HCT116 (cell line): ENCODE data around the gene ZNF534. TPM values are rescaled to one million over a fixed set of nuclear protein-coding genes. Genes with fewer than 3 reads are reported as not detected.

ENCODE experiments used
- ATAC-seq: fragments of 200-7000 bp; cut with Tn5 transposase; 2 replicates; pipeline ENCODE4 v1.9.1; 2020; ENCODE audit warnings: mild to moderate bottlenecking, moderate library complexity
- BruUV-seq: library from RNA; stranded (reverse); fragments of 400-500 nt; replicated peaks from 2 replicates; lab custom pipeline; 2021; lab: Mats Ljungman, UMichigan
- CTCF ChIA-PET: fragments of 300-600 bp; sonication (Branson Sonifier 250); formaldehyde crosslinking; loops from one replicate; lab custom pipeline; 2021; ENCODE audit warnings: antibody characterized with exemption; lab: Charles Lee
- POLR2A ChIA-PET: fragments of 300-600, 350-600 bp; sonication (Branson Sonifier 250); formaldehyde crosslinking; loops from one replicate; lab custom pipeline; 2021; ENCODE audit warnings: antibody characterized with exemption; lab: Charles Lee
- RAD21 ChIA-PET, 2 experiments: fragments of 300-600 bp; sonication (Branson Sonifier 250); formaldehyde crosslinking; loops; one replicate each; lab custom pipeline; 2023; ENCODE audit warnings: low total read pairs in 2 of 2; ENCODE audit not compliant: uncharacterized antibody in 2 of 2, unreplicated experiment in 2 of 2, low non-redundant PET in 1 of 2; lab: Charles Lee
- DNase-seq: peaks from one replicate; pipeline ENCODE4 v3.0.0-alpha.2; 2010; ENCODE audit warnings: low read depth, low spot score
- H2AFZ ChIP-seq: fragments of 200-600 bp; shearing (Covaris generic), sonication (generic); 2 replicates; pipeline ENCODE4 v1.6.1; 2017; ENCODE audit warnings: low read depth, mixed run types, mixed read lengths, antibody characterized with exemption, low read length; ENCODE audit not compliant: poor library complexity, severe bottlenecking
- H3K27ac ChIP-seq: 2 replicates; pipeline ENCODE4 v1.5.1; 2012; ENCODE audit warnings: low read depth, low read length
- H3K27me3 ChIP-seq: fragments of 200-600 bp; sonication (generic); 2 replicates; pipeline ENCODE4 v1.6.1; 2016; ENCODE audit warnings: mixed run types, low read length, mixed read lengths; ENCODE audit not compliant: insufficient read depth
- H3K36me3 ChIP-seq, 2 experiments: fragments of 200-500 bp in 1 of 2; fragments of 200-600 bp in 1 of 2; sonication (Bioruptor generic) in 1 of 2; sonication (generic) in 1 of 2; 2 replicates each; pipeline versions ENCODE4 v1.5.1 to v1.6.1; 2014 to 2016; ENCODE audit warnings: low read length in 2 of 2, inconsistent platforms in 1 of 2, mixed read lengths in 1 of 2, mixed run types in 1 of 2; ENCODE audit not compliant: insufficient read depth in 2 of 2, control insufficient read depth in 1 of 2
- H3K4me1 ChIP-seq, 2 experiments: fragments of 200-600 bp in 1 of 2; sonication (generic) in 1 of 2; 2 replicates each; pipeline versions ENCODE4 v1.5.1 to v1.6.1; 2012 to 2017; ENCODE audit warnings: low read length in 2 of 2, inconsistent platforms in 1 of 2, mild to moderate bottlenecking in 1 of 2, mixed read lengths in 1 of 2, mixed run types in 1 of 2, moderate library complexity in 1 of 2; ENCODE audit not compliant: insufficient read depth in 2 of 2, control insufficient read depth in 1 of 2
- H3K4me2 ChIP-seq: fragments of 200-600 bp; sonication (generic); 2 replicates; pipeline ENCODE4 v1.6.1; 2017; ENCODE audit warnings: mixed run types, low read length, mixed read lengths
- H3K4me3 ChIP-seq, 2 experiments: fragments of 200-600 bp in 1 of 2; sonication (generic) in 1 of 2; replicated peaks in 1 of 2; 2 replicates each; pipeline ENCODE4 v1.5.1; 2011 to 2016; ENCODE audit warnings: low read length in 2 of 2, control low read depth in 1 of 2, low read depth in 1 of 2, mild to moderate bottlenecking in 1 of 2, mixed read lengths in 1 of 2, mixed run types in 1 of 2
- H3K79me2 ChIP-seq: fragments of 200-600 bp; sonication (generic); 2 replicates; pipeline ENCODE4 v1.6.1; 2017; ENCODE audit warnings: mild to moderate bottlenecking, mixed run types, low read length, moderate library complexity, mixed read lengths; ENCODE audit not compliant: insufficient read depth
- H3K9ac ChIP-seq: fragments of 200-600 bp; sonication (generic); 2 replicates; pipeline ENCODE4 v1.6.1; 2016; ENCODE audit warnings: low read length, mixed read lengths
- H3K9me2 ChIP-seq: fragments of 200-600 bp; sonication (generic), shearing (Covaris generic); 2 replicates; pipeline ENCODE4 v1.6.1; 2017; ENCODE audit warnings: mixed run types, mild to moderate bottlenecking, moderate library complexity; ENCODE audit not compliant: insufficient read depth
- H3K9me3 ChIP-seq, 2 experiments: fragments of 200-500 bp in 1 of 2; fragments of 200-600 bp in 1 of 2; sonication (Bioruptor generic) in 1 of 2; sonication (generic) in 1 of 2; 2 replicates each; pipeline ENCODE4 v1.6.1; 2014 to 2017; ENCODE audit warnings: low read length in 2 of 2, mixed read lengths in 2 of 2, inconsistent platforms in 1 of 2, low read depth in 1 of 2, mild to moderate bottlenecking in 1 of 2, mixed run types in 1 of 2, moderate library complexity in 1 of 2; ENCODE audit not compliant: control insufficient read depth in 1 of 2, insufficient read depth in 1 of 2
- H4K20me1 ChIP-seq: fragments of 200-600 bp; sonication (generic), shearing (Covaris generic); 2 replicates; pipeline ENCODE4 v1.6.1; 2017; ENCODE audit warnings: mixed run types, mild to moderate bottlenecking, moderate library complexity; ENCODE audit not compliant: insufficient read depth
- ATF3 ChIP-seq: IDR thresholded peaks from 2 replicates; pipeline ENCODE4 v1.6.1; 2012
- CBX3 ChIP-seq: IDR thresholded peaks from 2 replicates; pipeline ENCODE4 v1.6.1; 2012; ENCODE audit warnings: low read depth
- CEBPB ChIP-seq: IDR thresholded peaks from 2 replicates; pipeline ENCODE4 v1.6.1; 2012; ENCODE audit warnings: low read depth
- CTCF ChIP-seq, 3 experiments: fragments of 200-600 bp in 1 of 3; sonication (generic) in 1 of 3; IDR thresholded peaks in 2 of 3; conservative IDR thresholded peaks in 1 of 3; 2 replicates each; pipeline ENCODE4 v1.5.1; 2012 to 2017; ENCODE audit warnings: low read depth in 2 of 3, low read length in 2 of 3, antibody characterized with exemption in 1 of 3, borderline replicate concordance in 1 of 3, control low read depth in 1 of 3, mild to moderate bottlenecking in 1 of 3, mixed read lengths in 1 of 3, mixed run types in 1 of 3, moderate library complexity in 1 of 3; ENCODE audit not compliant: insufficient read depth in 1 of 3
- JUND ChIP-seq: IDR thresholded peaks from 2 replicates; pipeline ENCODE4 v1.6.1; 2012
- POLR2A ChIP-seq: IDR thresholded peaks from 2 replicates; pipeline ENCODE4 v1.7.0; 2011; ENCODE audit warnings: borderline replicate concordance; ENCODE audit not compliant: insufficient read depth, insufficient read length; ENCODE audit errors: extremely low read depth
- RAD21 ChIP-seq: IDR thresholded peaks from 2 replicates; pipeline ENCODE4 v1.6.1; 2012; ENCODE audit warnings: low read depth, mild to moderate bottlenecking
- REST ChIP-seq: IDR thresholded peaks from 2 replicates; pipeline ENCODE4 v1.6.1; 2012; ENCODE audit warnings: low read depth
- SP1 ChIP-seq: IDR thresholded peaks from 2 replicates; pipeline ENCODE4 v1.6.1; 2012; ENCODE audit warnings: low read depth
- YY1 ChIP-seq: IDR thresholded peaks from 2 replicates; pipeline ENCODE4 v1.6.1; 2011; ENCODE audit warnings: low read length, low read depth, moderate library complexity, mild to moderate bottlenecking; ENCODE audit not compliant: insufficient replicate concordance; ENCODE audit errors: extremely low read depth
- ZFX ChIP-seq: fragments of 450-650 bp; IDR thresholded peaks from 2 replicates; pipeline ENCODE4 v1.6.1; 2017
- intact Hi-C: fragments of 100-400 bp; cut with micrococcal nuclease; formaldehyde crosslinking; loops from 2 replicates; pipeline ENCODE4 v1.10.0; 2022
- total RNA-seq: library from RNA; stranded (reverse); gene quantifications from one replicate; pipeline ENCODE4 v1.2.1, GENCODE V29; 2021; ENCODE audit not compliant: unreplicated experiment

The ZNF534 gene
- total RNA-seq, 1 experiment from 2014 or later, result not detected

- Histone ChIP-seq H3K36me3 (no peaks in the 10 kb centered on the region), H3K9ac (no peak overlapping the region), H3K27ac (no peak overlapping the region), H3K4me1 (no peaks in the 10 kb centered on the region), H3K27me3 (no peaks in the 10 kb centered on the region), H3K4me2 (no peak overlapping the region), H3K9me2 (no peaks in the 10 kb centered on the region), H3K79me2 (no peaks in the 10 kb centered on the region), H3K9me3 (peaks cover 0 to 10% of the 10 kb centered on the region in 2 experiments; a peak in 2 of 4 replicates), H2AFZ (no peak overlapping the region), H4K20me1 (no peaks in the 10 kb centered on the region), H3K4me3 (no peak overlapping the region)
- no TSS peak for BruUV-seq
- no peak for TF ChIP-seq SP1
- TF ChIP-seq CBX3, result no peak
- peak; percentile 20; the same call in 1 of the 2 replicates for TF ChIP-seq RAD21
- DNase-seq (no peak), ATAC-seq (no peak)
- intact Hi-C loops, result no loop called here
- CTCF ChIA-PET, result no interaction called here
- RAD21 ChIA-PET, result no interaction called here
- POLR2A ChIA-PET, result no interaction called here
Measured at GRCh38 chr19:52391135-52391534, 37.8 kb upstream of the ZNF534 start.

GRCh38 chr19:52397310-52398080, 31.5 kb upstream of the ZNF534 start, which contains the start of gene ZNF528:
Gene ZNF528, plus strand, starts transcription at chr19:52397849. Its CDS starts 4,165 bp downstream, at chr19:52402014.
- Histone ChIP-seq H3K4me3 (no peak within 1 kb of the TSS), H3K27ac (no peak within 1 kb of the TSS), H3K4me1 (no peaks in the 10 kb centered on the region), H3K9me3 (peaks cover 0 to 5% of the 10 kb centered on the region in 2 experiments; a peak in 2 of 4 replicates), H3K79me2 (no peaks in the 10 kb centered on the region), H3K36me3 (no peaks in the 10 kb centered on the region), H3K9ac (no peak within 1 kb of the TSS), H3K27me3 (no peaks in the 10 kb centered on the region), H2AFZ (no peak within 1 kb of the TSS), H3K9me2 (no peaks in the 10 kb centered on the region), H3K4me2 (no peak within 1 kb of the TSS), H4K20me1 (no peaks in the 10 kb centered on the region)
- no TSS peak for BruUV-seq
- POLR2A ChIA-PET, result no interaction called here
- no peak for DNase-seq
- intact Hi-C loops, result no loop called here
- CTCF ChIA-PET, result no interaction called here
- RAD21 ChIA-PET, result no interaction called here
- no peak for ATAC-seq
- TF ChIP-seq REST (no peak), CEBPB (no peak), YY1 (no peak), POLR2A (no peak), CTCF (IDR thresholded peaks at IDR 0.05 in 2 of 3, conservative IDR thresholded peaks at IDR 0.05 in 1 of 3; ENCODE audit: borderline replicate concordance in 1 of 3, insufficient read depth in 1 of 3, low read depth in 2 of 3, low read length in 2 of 3) (no peak), ATF3 (no peak), JUND (no peak), ZFX (no peak)
